ENCODE results near the gene CERCAM.

The CERCAM gene

GRCh38 chr9:128384801-128385495 lies 35.7 kb upstream of the CERCAM start:
- H3K9me3 ChIP-seq (ENCODE audit: severe bottlenecking), result no peaks in the 10 kb centered on the region
- no peaks in the 10 kb centered on the region for H3K4me1 ChIP-seq (ENCODE audit: insufficient read depth, poor library complexity, severe bottlenecking)
- ATAC-seq (ENCODE audit: low read depth), result 0 out of 3 replicates have a peak, but pooled peaks have one; percentile 25
- DNase-seq (ENCODE audit: low spot score), result no peak
- H3K27ac ChIP-seq (ENCODE audit: poor library complexity, severe bottlenecking), result no peak overlapping the region
- TF ChIP-seq CTCF (IDR thresholded peaks at IDR 0.05; ENCODE audit: poor library complexity, severe bottlenecking), result no peak
- H3K4me3 ChIP-seq (ENCODE audit: severe bottlenecking), result no peak overlapping the region
- no peaks in the 10 kb centered on the region for H3K27me3 ChIP-seq (ENCODE audit: insufficient read depth, poor library complexity, severe bottlenecking)
- H3K36me3 ChIP-seq (ENCODE audit: low read depth), result peaks cover 30% of the 10 kb centered on the region

GRCh38 chr9:128385496-128386460 lies 34.9 kb upstream of the CERCAM start:
- Histone ChIP-seq H3K27ac (ENCODE audit: poor library complexity, severe bottlenecking) (no peak overlapping the region), H3K9me3 (ENCODE audit: severe bottlenecking) (no peaks in the 10 kb centered on the region), H3K27me3 (ENCODE audit: insufficient read depth, poor library complexity, severe bottlenecking) (no peaks in the 10 kb centered on the region), H3K4me3 (ENCODE audit: severe bottlenecking) (no peak overlapping the region), H3K4me1 (ENCODE audit: insufficient read depth, poor library complexity, severe bottlenecking) (no peaks in the 10 kb centered on the region), H3K36me3 (ENCODE audit: low read depth) (peaks cover 29% of the 10 kb centered on the region)
- TF ChIP-seq CTCF (IDR thresholded peaks at IDR 0.05; ENCODE audit: poor library complexity, severe bottlenecking), result no peak
- ATAC-seq (ENCODE audit: low read depth), result no peak
- DNase-seq (ENCODE audit: low spot score), result no peak

DNA sequence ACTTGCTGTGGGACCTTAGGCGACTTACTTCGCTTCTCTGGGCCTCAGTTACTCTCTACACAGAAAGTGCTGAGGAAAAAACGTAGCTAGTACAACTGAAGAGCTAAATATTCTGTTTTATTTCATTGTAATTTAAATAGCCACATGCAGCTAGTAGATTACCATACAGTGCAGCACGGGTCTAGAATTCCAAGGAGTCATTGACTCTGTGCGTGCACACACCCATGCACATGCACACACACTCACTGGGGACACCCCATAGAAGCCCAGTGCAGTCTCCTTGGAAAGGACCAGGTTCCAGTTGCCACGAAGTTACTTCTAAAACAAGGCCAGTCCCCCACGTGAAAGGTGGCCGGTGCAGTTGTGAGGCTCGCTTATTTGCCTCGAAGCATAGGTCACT lies 32.5 kb upstream of the CERCAM start:
- Histone ChIP-seq H3K27me3 (ENCODE audit: insufficient read depth, poor library complexity, severe bottlenecking) (no peaks in the 10 kb centered on the region), H3K4me1 (ENCODE audit: insufficient read depth, poor library complexity, severe bottlenecking) (no peaks in the 10 kb centered on the region), H3K4me3 (ENCODE audit: severe bottlenecking) (no peak overlapping the region), H3K9me3 (ENCODE audit: severe bottlenecking) (no peaks in the 10 kb centered on the region), H3K27ac (ENCODE audit: poor library complexity, severe bottlenecking) (no peak overlapping the region), H3K36me3 (ENCODE audit: low read depth) (peaks cover 18% of the 10 kb centered on the region)
- ATAC-seq (ENCODE audit: low read depth), result no peak
- TF ChIP-seq CTCF (IDR thresholded peaks at IDR 0.05; ENCODE audit: poor library complexity, severe bottlenecking), result no peak
- no peak for DNase-seq (ENCODE audit: low spot score)

GRCh38 chr9:128389395-128390149 lies 31.1 kb upstream of the CERCAM start:
- no peak for TF ChIP-seq CTCF (IDR thresholded peaks at IDR 0.05; ENCODE audit: poor library complexity, severe bottlenecking)
- DNase-seq (ENCODE audit: low spot score) (no peak), ATAC-seq (ENCODE audit: low read depth) (no peak)
- Histone ChIP-seq H3K36me3 (ENCODE audit: low read depth) (peaks cover 13% of the 10 kb centered on the region), H3K4me1 (ENCODE audit: insufficient read depth, poor library complexity, severe bottlenecking) (no peaks in the 10 kb centered on the region), H3K9me3 (ENCODE audit: severe bottlenecking) (no peaks in the 10 kb centered on the region), H3K27ac (ENCODE audit: poor library complexity, severe bottlenecking) (no peak overlapping the region), H3K27me3 (ENCODE audit: insufficient read depth, poor library complexity, severe bottlenecking) (no peaks in the 10 kb centered on the region), H3K4me3 (ENCODE audit: severe bottlenecking) (no peak overlapping the region)
